IMR-90 (cell line): ENCODE data around the gene PHF21B. TPM values are rescaled to one million over a fixed set of nuclear protein-coding genes. Genes with fewer than 3 reads are reported as not detected.

Source experiments
- ATAC-seq: fragments of 200-7000 bp; cut with Tn5 transposase; 2 replicates; pipeline ENCODE4 v1.9.1; 2020; ENCODE audit warnings: low read depth, mild to moderate bottlenecking, moderate library complexity
- BruUV-seq: library from RNA; stranded (reverse); fragments of 400-500 nt; replicated peaks from 2 replicates; lab custom pipeline; 2021; lab: Mats Ljungman, UMichigan
- CTCF ChIA-PET: fragments of 300-600 bp; formaldehyde crosslinking; extraction: SDS; loops from one replicate; lab custom pipeline; 2021; ENCODE audit warnings: antibody characterized with exemption; lab: Yijun Ruan, JAX
- POLR2A ChIA-PET: fragments of 300-600 bp; sonication (Branson Sonifier 250); formaldehyde crosslinking; loops from one replicate; lab custom pipeline; 2022; ENCODE audit warnings: antibody characterized with exemption; ENCODE audit not compliant: unreplicated experiment; lab: Charles Lee
- DNase-seq: peaks from one replicate; pipeline ENCODE4 v3.0.0; 2013
- H2AFZ ChIP-seq: replicated peaks from 2 replicates; pipeline ENCODE3; 2013; ENCODE audit warnings: low read length, mild to moderate bottlenecking; ENCODE audit not compliant: poor library complexity
- H2AK5ac ChIP-seq: 2 replicates; pipeline ENCODE4 v1.6.1; 2013; ENCODE audit warnings: low read depth, low read length, inconsistent platforms
- H2AK9ac ChIP-seq: replicated peaks from 2 replicates; pipeline ENCODE3; 2013; ENCODE audit warnings: mild to moderate bottlenecking, low read depth, low read length, moderate library complexity; ENCODE audit not compliant: poor library complexity
- H2BK120ac ChIP-seq: 2 replicates; pipeline ENCODE4 v1.6.1; 2013; ENCODE audit warnings: low read depth, low read length, inconsistent platforms
- H2BK15ac ChIP-seq: 3 replicates; pipeline ENCODE4 v1.6.1; 2013; ENCODE audit warnings: low read depth, low read length, inconsistent platforms
- H2BK20ac ChIP-seq: 2 replicates; pipeline ENCODE4 v1.6.1; 2013; ENCODE audit warnings: low read depth, mild to moderate bottlenecking, inconsistent platforms, low read length, moderate library complexity
- H2BK5ac ChIP-seq: 2 replicates; pipeline ENCODE4 v1.6.1; 2013; ENCODE audit warnings: mild to moderate bottlenecking, low read depth, low read length, inconsistent platforms; ENCODE audit not compliant: poor library complexity, severe bottlenecking
- H3K14ac ChIP-seq: replicated peaks from 2 replicates; pipeline ENCODE4 v1.6.1; 2013; ENCODE audit warnings: low read depth, low read length, inconsistent platforms
- H3K18ac ChIP-seq: 2 replicates; pipeline ENCODE4 v1.6.1; 2013; ENCODE audit warnings: low read depth, low read length, control low read depth
- H3K23ac ChIP-seq: 2 replicates; pipeline ENCODE4 v1.6.1; 2013; ENCODE audit warnings: low read depth, low read length, inconsistent platforms
- H3K27ac ChIP-seq: 2 replicates; pipeline ENCODE4 v1.5.1; 2013; ENCODE audit warnings: mild to moderate bottlenecking, control low read depth, low read length; ENCODE audit not compliant: insufficient read depth
- H3K27me3 ChIP-seq: 2 replicates; pipeline ENCODE4 v1.6.1; 2013; ENCODE audit warnings: low read length; ENCODE audit not compliant: control insufficient read depth, insufficient read depth
- H3K36me3 ChIP-seq: 2 replicates; pipeline ENCODE4 v1.6.1; 2013; ENCODE audit warnings: low read length, mixed read lengths; ENCODE audit not compliant: control insufficient read depth, insufficient read depth
- H3K4ac ChIP-seq: 2 replicates; pipeline ENCODE4 v1.6.1; 2013; ENCODE audit warnings: low read depth, low read length, inconsistent platforms
- H3K4me1 ChIP-seq: 2 replicates; pipeline ENCODE4 v1.6.1; 2013; ENCODE audit warnings: low read length, mixed read lengths; ENCODE audit not compliant: control insufficient read depth, insufficient read depth
- H3K4me2 ChIP-seq: 2 replicates; pipeline ENCODE4 v1.6.1; 2013; ENCODE audit warnings: low read depth, mild to moderate bottlenecking, control low read depth, low read length, moderate library complexity
- H3K4me3 ChIP-seq: 2 replicates; pipeline ENCODE4 v1.5.1; 2013; ENCODE audit warnings: low read depth, mild to moderate bottlenecking, control low read depth, low read length, moderate library complexity; ENCODE audit not compliant: insufficient read depth
- H3K56ac ChIP-seq: 2 replicates; pipeline ENCODE4 v1.6.1; 2013; ENCODE audit warnings: low read length, inconsistent platforms; ENCODE audit not compliant: insufficient read depth; ENCODE audit errors: extremely low read depth
- H3K79me1 ChIP-seq, 2 experiments: 2 replicates each; pipeline ENCODE4 v1.6.1; 2013; ENCODE audit warnings: low read length in 2 of 2, inconsistent platforms in 1 of 2, low read depth in 1 of 2
- H3K9ac ChIP-seq: 2 replicates; pipeline ENCODE4 v1.6.1; 2013; ENCODE audit warnings: low read depth, low read length, control low read depth
- H3K9me1 ChIP-seq: 2 replicates; pipeline ENCODE4 v1.6.1; 2013; ENCODE audit warnings: low read length, inconsistent platforms; ENCODE audit not compliant: insufficient read depth
- H3K9me3 ChIP-seq: 2 replicates; pipeline ENCODE4 v1.6.1; 2013; ENCODE audit warnings: low read length; ENCODE audit not compliant: control insufficient read depth, insufficient read depth
- H4K20me1 ChIP-seq: 2 replicates; pipeline ENCODE4 v1.6.1; 2013; ENCODE audit warnings: low read length, inconsistent platforms; ENCODE audit not compliant: insufficient read depth
- H4K5ac ChIP-seq: 2 replicates; pipeline ENCODE4 v1.6.1; 2013; ENCODE audit warnings: mild to moderate bottlenecking, low read depth, low read length, control low read depth
- H4K8ac ChIP-seq, 2 experiments: 2 replicates each; pipeline ENCODE4 v1.6.1; 2013; ENCODE audit warnings: low read depth in 2 of 2, low read length in 2 of 2, control low read depth in 1 of 2, inconsistent platforms in 1 of 2
- H4K91ac ChIP-seq: 2 replicates; pipeline ENCODE4 v1.6.1; 2013; ENCODE audit warnings: low read depth, low read length, inconsistent platforms; ENCODE audit not compliant: insufficient read depth
- MAZ ChIP-seq: IDR thresholded peaks from 2 replicates; pipeline ENCODE4 v1.6.1; 2012; ENCODE audit warnings: low read depth, mild to moderate bottlenecking, low read length, improper control_type of control experiment, moderate library complexity, borderline replicate concordance
- RAD21 ChIP-seq: IDR thresholded peaks from 2 replicates; pipeline ENCODE4 v1.6.1; 2012; ENCODE audit warnings: low read length, improper control_type of control experiment
- WGBS, 2 experiments: methylation state at CpG; one replicate each; pipeline versions ENCODE4 v1.1.5 to v1.1.7; 2013; ENCODE audit warnings: missing lambda C conversion rate in 2 of 2; ENCODE audit not compliant: insufficient read length in 1 of 2; ENCODE audit errors: extremely low coverage in 2 of 2; 5-methylcytosine and 5-hydroxymethylcytosine counted together
- dilution Hi-C: fragments of 300-500 bp; cut with HindIII; formaldehyde crosslinking; loops from one replicate; pipeline ENCODE4 v1.14.3; 2018; ENCODE audit warnings: low sequenced_read_pairs; ENCODE audit not compliant: unreplicated experiment
- in situ Hi-C: fragments of 300-500 bp; cut with MboI; formaldehyde crosslinking; loops from 3 replicates; pipeline ENCODE4 v1.14.3; 2019; ENCODE audit warnings: low sequenced_read_pairs, inconsistent platforms, mixed read lengths
- intact Hi-C: fragments of 100-400 bp; cut with micrococcal nuclease; formaldehyde crosslinking; loops from 2 replicates; pipeline ENCODE4 v1.10.0; 2022
- polyA plus RNA-seq, 3 experiments: library from polyadenylated mRNA; depleted of rRNA; stranded (reverse); fragments of >200 nt; gene quantifications; 2 replicates each; pipeline ENCODE4 v1.2.3, GENCODE V29; 2012; ENCODE audit warnings: low replicate concordance in 1 of 3
- total RNA-seq: library from RNA; depleted of rRNA; stranded (reverse); fragments of >200 nt; gene quantifications from 2 replicates; pipeline ENCODE4 v1.2.3, GENCODE V29; 2012

The PHF21B gene
- total and polyA plus RNA-seq, 2 of the 4 experiments (the other 2 are of a cell fraction) = 0.02 TPM; not detected in 1

GRCh38 chr22:45039133-45039532 is 29.3 kb upstream of the PHF21B start:
- POLR2A ChIA-PET = no interaction called here
- no peaks in the 10 kb centered on the region for H3K9me1 ChIP-seq
- DNase-seq = no peak
- no peak overlapping the region for H2AFZ ChIP-seq
- H3K18ac ChIP-seq = no peak overlapping the region
- H2AK9ac ChIP-seq = no peak overlapping the region
- H3K36me3 ChIP-seq = no peaks in the 10 kb centered on the region
- TF ChIP-seq RAD21 (no peak), MAZ (no peak)
- H4K5ac ChIP-seq = no peak overlapping the region
- no peak overlapping the region for H2BK20ac ChIP-seq
- H4K20me1 ChIP-seq = no peaks in the 10 kb centered on the region
- H3K4me3 ChIP-seq = no peak overlapping the region
- in situ Hi-C loops (no loop called here), dilution Hi-C loops (no loop called here), intact Hi-C loops (no loop called here)
- H3K27ac ChIP-seq = no peak overlapping the region
- no peak overlapping the region for H3K23ac ChIP-seq
- H3K14ac ChIP-seq = no peak overlapping the region
- H2AK5ac ChIP-seq = no peak overlapping the region
- BruUV-seq = no TSS peak
- no CpG with 5 or more reads among the region's 8 CpGs for WGBS, 2 experiments
- no peaks in the 10 kb centered on the region; the same call in 1 of the 2 replicates for H3K4me1 ChIP-seq
- no peak overlapping the region for H2BK120ac ChIP-seq
- no peak overlapping the region for H2BK5ac ChIP-seq
- ATAC-seq = no peak
- H3K9ac ChIP-seq = no peak overlapping the region
- peaks cover 32% of the 10 kb centered on the region for H3K27me3 ChIP-seq
- no peak overlapping the region for H3K4ac ChIP-seq
- H3K79me1 ChIP-seq = no peaks in the 10 kb centered on the region
- no peak overlapping the region for H3K56ac ChIP-seq
- H4K8ac ChIP-seq = no peak overlapping the region
- no peak overlapping the region for H2BK15ac ChIP-seq
- H4K91ac ChIP-seq = no peak overlapping the region
- peaks cover 3% of the 10 kb centered on the region; the same call in 1 of the 2 replicates for H3K9me3 ChIP-seq
- H3K4me2 ChIP-seq = no peak overlapping the region
- CTCF ChIA-PET = no interaction called here
